Duodenal mucosa (tissue), 2 donors: Measurements from ENCODE around the gene EXOSC3.

Source experiments
- H3K27ac ChIP-seq: one replicate; pipeline ENCODE4 v1.7.0; 2013; ENCODE audit warnings: low read depth, low read length
- H3K27me3 ChIP-seq, 2 donors: one replicate each; pipeline ENCODE4 v1.7.0; 2013; ENCODE audit warnings: low read length in 2 of 2, control low read depth in 1 of 2; ENCODE audit not compliant: insufficient read depth in 2 of 2, control insufficient read depth in 1 of 2
- H3K36me3 ChIP-seq, 2 donors: one replicate each; pipeline ENCODE4 v1.7.0; 2013; ENCODE audit warnings: low read length in 2 of 2, control low read depth in 1 of 2; ENCODE audit not compliant: insufficient read depth in 2 of 2, control insufficient read depth in 1 of 2
- H3K4me1 ChIP-seq, 2 donors: one replicate each; pipeline ENCODE4 v1.7.0; 2013; ENCODE audit warnings: low read length in 2 of 2, control low read depth in 1 of 2; ENCODE audit not compliant: insufficient read depth in 2 of 2, control insufficient read depth in 1 of 2
- H3K4me3 ChIP-seq, 2 donors: one replicate each; pipeline ENCODE4 v1.7.0; 2013; ENCODE audit warnings: low read length in 2 of 2, low read depth in 1 of 2
- H3K9ac ChIP-seq, 2 donors: one replicate each; pipeline ENCODE4 v1.7.0; 2013; ENCODE audit warnings: low read length in 2 of 2, low read depth in 1 of 2
- H3K9me3 ChIP-seq, 2 donors: one replicate each; pipeline ENCODE4 v1.7.0; 2013; ENCODE audit warnings: low read length in 2 of 2, control low read depth in 1 of 2; ENCODE audit not compliant: control insufficient read depth in 1 of 2

EXOSC3 gene

DNA sequence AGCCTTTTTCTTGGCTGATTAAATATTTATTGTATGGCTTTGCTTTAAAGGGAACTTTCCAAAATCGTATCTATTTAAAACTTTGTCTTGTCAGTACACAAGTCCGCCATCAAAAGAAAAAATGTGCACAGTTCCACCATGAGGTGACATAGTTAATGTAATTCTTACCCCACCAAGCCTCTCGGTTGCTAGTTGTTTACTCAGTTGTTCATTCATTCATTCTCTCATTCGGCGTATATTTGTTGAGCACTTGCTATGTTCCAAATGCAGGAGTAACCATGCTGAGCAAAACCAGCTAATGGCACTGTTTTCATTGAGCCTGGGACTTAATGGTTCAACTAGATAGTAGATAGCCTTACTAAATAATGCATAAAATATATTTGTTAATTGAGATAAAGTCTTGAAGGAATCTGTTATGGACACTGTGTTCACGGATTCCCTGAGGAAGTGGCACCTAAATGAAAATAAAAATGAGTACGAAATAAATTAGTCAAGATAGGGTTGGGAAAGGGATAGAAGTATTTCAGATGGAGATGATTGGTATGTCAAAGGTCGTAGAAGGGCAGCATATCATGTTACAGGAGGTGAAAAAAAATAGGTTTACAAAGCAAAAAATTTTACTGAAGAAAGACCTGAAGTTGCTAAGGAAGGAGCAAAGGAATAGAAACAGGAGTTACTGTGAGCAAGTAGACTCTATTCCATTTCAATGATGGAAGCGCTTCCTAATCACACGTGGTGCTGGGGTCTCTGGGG lies 17.3 kb upstream of the EXOSC3 start:
- no peaks in the 10 kb centered on the region for H3K9me3 ChIP-seq
- H3K4me1 ChIP-seq: peaks cover 21 to 25% of the 10 kb centered on the region in 2 donors
- peak overlapping the region; percentile 82 to 96 for H3K9ac ChIP-seq
- H3K4me3 ChIP-seq: peak overlapping the region; percentile 93 to 99
- no peaks in the 10 kb centered on the region for H3K36me3 ChIP-seq
- H3K27ac ChIP-seq: no peak overlapping the region
- no peaks in the 10 kb centered on the region for H3K27me3 ChIP-seq

DNA sequence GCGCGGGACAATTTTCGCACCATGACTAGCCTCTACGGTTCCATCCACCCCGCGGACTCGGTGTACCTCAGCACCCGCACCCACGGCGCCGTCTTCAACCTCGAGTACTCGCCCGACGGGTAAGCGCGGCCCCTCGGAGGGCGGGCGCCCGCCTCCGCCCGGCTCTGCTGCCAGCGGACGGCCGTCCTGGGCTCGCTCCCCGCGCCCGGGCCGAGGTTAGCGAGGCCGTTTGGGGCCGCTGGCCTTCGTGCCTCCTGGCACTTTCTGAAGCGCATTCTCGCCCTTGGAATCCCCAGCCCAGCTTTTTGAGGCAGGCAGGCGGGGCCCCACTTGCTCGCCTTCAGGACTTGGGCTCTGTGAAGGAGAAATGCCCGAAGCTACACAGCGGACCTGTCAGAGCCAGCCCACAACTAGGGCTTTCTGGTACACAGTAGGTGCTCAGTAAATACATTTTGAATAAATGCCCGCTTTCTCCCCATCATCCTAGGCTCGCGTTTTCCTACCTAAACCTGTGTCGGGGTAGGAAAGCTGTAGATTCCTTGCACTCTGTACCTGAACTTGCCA lies 16.5 kb upstream of the EXOSC3 start:
- Histone ChIP-seq H3K27ac (peak overlapping the region; percentile 79), H3K9ac (peak overlapping the region; percentile 82 to 96), H3K4me3 (peak overlapping the region; percentile 93 to 99), H3K27me3 (no peaks in the 10 kb centered on the region), H3K9me3 (no peaks in the 10 kb centered on the region), H3K4me1 (peaks cover 21 to 25% of the 10 kb centered on the region in 2 donors), H3K36me3 (no peaks in the 10 kb centered on the region)

DNA sequence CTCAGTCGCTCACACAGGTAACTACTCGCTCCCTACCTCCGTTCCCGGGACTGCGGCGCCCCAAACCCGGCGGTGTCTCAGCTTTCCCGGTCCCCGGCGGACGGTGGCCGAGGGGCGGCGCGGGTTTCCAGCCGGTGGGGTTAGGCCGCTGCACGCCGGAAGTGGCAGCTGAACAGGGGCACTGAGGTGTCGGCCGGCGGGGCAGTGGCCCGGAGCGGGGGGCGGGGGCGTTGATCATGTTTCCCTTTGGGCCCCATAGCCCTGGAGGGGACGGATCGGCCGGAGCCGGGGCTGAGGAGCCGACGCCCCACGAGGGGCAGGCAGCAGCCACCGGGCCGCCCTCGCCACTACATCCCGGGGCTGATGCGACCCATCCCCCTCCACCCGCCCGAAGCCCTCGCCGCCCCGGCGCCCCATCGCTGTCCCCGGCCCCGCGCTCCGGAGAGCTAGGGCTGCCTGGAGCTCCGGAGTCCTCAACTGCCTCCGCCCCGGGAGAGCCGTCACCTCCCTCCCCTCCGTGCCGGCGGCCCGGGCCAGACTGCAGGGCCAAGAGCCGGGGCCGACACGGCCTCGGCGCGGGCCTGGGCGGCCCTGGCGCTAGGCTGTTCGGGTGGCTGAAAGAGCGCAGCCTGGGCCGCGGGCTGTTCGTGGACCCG lies 15.9 kb upstream of the EXOSC3 start, which contains the start of gene DCAF10:
Gene DCAF10, plus strand, starts transcription at position 167 of the 656 bp plus-strand sequence. Its CDS starts 70 bp downstream, at position 237.
- H3K9me3 ChIP-seq: no peaks in the 10 kb centered on the region

DNA sequence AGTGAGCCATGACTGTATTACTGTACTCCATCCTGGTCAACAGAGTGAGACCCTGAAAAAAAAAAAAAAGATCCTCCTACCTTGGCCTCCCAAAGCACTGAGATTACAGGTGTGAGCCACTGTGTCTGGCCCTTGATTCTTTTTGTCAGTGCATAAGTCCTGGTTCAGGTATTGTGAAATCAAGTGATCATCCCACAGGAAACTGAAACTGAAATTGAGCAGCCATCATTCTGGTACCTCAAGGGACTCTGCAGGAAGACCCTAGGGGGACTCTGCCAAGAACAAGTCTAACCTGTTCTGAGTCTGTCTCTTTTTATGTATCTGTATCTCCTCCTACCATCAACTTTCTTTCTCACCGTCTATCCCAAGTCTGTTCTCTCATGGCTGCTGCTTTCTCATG lies 13.8 kb upstream of the EXOSC3 start:
- Histone ChIP-seq H3K9ac (no peak overlapping the region), H3K4me3 (no peak overlapping the region), H3K27ac (no peak overlapping the region), H3K4me1 (peaks cover 21 to 25% of the 10 kb centered on the region in 2 donors), H3K27me3 (no peaks in the 10 kb centered on the region), H3K36me3 (no peaks in the 10 kb centered on the region), H3K9me3 (no peaks in the 10 kb centered on the region)

More for the DNA sequence above, 15.9 kb upstream of the EXOSC3 start, which contains the start of gene DCAF10:
- Histone ChIP-seq H3K9ac (peak within 1 kb of the TSS; percentile 82 to 96), H3K4me3 (peak within 1 kb of the TSS; percentile 93 to 99), H3K27ac (peak within 1 kb of the TSS; percentile 79), H3K4me1 (peaks cover 21 to 25% of the 10 kb centered on the region in 2 donors), H3K27me3 (no peaks in the 10 kb centered on the region), H3K36me3 (no peaks in the 10 kb centered on the region)

DNA sequence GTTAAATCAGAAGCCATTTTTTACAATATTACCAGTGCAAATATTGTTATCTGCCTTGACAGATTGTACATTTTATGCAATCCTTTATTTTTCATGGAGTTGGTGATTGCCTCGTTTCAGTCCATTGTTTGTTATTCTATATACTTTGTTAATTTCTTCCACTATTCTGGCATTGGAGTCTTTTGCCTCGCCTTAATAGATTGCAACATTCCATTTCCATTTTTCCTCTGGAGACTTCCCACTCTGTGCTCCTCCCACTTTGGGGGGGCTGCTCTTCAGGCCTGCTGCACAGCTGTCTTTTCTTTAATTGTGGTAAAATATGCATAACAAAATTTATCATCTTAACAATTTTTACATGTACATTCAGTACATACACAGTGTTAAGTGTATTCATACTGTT lies 11.4 kb upstream of the EXOSC3 start:
- Histone ChIP-seq H3K9ac (no peak overlapping the region), H3K4me3 (no peak overlapping the region), H3K27me3 (no peaks in the 10 kb centered on the region), H3K9me3 (no peaks in the 10 kb centered on the region), H3K36me3 (no peaks in the 10 kb centered on the region), H3K27ac (no peak overlapping the region), H3K4me1 (peaks cover 5% of the 10 kb centered on the region in 2 donors)

DNA sequence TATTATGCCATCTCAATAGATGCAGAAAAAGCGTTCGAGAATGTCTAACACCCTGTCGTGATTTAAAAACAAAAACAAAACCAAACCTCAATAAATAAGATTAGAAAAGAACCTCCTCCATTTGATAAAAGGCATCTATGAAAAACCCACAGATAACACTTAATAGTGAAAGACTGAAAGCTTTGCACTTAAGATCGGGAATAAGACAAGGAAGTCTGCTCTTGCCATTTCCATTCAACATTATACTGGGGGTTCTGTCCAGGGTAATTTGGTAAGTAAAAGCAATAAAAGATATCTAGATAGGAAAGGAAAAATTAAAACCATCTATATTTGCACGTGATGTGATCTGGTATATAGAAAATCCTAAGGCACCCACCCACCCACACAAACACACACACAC lies 7.3 kb upstream of the EXOSC3 start:
- Histone ChIP-seq H3K27me3 (no peaks in the 10 kb centered on the region), H3K9me3 (no peaks in the 10 kb centered on the region), H3K4me3 (no peak overlapping the region)

DNA sequence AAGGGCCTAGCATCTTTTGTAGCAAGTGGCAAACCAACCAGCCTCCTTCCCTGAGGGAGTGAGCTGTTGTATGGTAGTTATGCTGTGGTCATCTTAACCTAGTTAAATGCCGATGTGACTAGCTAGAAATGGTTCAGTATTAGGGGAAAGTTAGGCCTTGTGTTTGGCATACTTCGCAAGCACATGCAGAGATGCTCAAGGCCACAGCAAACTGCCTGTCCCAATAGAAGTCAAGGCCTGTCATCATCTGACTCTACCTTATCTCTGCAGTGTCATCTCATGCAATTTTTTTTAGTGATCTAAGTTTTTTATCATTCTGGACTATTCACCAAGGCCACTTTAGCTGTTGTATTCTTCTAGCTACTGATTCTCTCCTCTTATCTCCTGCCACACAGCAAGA lies 5.2 kb upstream of the EXOSC3 start:
- H3K9ac ChIP-seq: no peak overlapping the region
- H3K27me3 ChIP-seq: no peaks in the 10 kb centered on the region
- H3K36me3 ChIP-seq: no peaks in the 10 kb centered on the region
- no peaks in the 10 kb centered on the region for H3K9me3 ChIP-seq
- no peaks in the 10 kb centered on the region for H3K4me1 ChIP-seq
- H3K27ac ChIP-seq: no peak overlapping the region
- no peak overlapping the region for H3K4me3 ChIP-seq

More for the DNA sequence above, 7.3 kb upstream of the EXOSC3 start:
- Histone ChIP-seq H3K27ac (no peak overlapping the region), H3K9ac (no peak overlapping the region), H3K4me1 (no peaks in the 10 kb centered on the region), H3K36me3 (no peaks in the 10 kb centered on the region)

DNA sequence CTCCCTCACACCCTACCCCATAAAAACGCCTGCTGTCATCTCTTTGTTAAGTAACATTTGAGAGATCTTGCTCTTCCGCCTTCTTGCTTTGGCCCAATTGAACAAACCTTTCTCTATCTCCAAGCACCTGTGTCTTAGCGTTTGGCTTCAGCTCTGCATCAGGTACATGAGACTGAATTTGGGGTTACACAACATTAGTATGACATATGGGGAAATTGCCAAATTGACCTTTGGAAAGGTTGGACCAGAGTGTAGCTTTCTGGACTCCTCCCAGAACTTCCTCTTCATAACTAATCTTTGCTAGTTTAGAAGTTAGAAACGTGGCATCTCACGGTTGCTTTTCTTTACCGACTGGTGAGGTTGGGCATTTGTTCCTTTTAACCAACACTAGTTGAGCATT lies 3.5 kb upstream of the EXOSC3 start:
- Histone ChIP-seq H3K27ac (no peak overlapping the region), H3K4me3 (no peak overlapping the region), H3K4me1 (peaks cover 9% of the 10 kb centered on the region in 2 donors), H3K9ac (no peak overlapping the region), H3K9me3 (no peaks in the 10 kb centered on the region), H3K27me3 (no peaks in the 10 kb centered on the region), H3K36me3 (peaks cover 0 to 1% of the 10 kb centered on the region in 2 donors)

DNA sequence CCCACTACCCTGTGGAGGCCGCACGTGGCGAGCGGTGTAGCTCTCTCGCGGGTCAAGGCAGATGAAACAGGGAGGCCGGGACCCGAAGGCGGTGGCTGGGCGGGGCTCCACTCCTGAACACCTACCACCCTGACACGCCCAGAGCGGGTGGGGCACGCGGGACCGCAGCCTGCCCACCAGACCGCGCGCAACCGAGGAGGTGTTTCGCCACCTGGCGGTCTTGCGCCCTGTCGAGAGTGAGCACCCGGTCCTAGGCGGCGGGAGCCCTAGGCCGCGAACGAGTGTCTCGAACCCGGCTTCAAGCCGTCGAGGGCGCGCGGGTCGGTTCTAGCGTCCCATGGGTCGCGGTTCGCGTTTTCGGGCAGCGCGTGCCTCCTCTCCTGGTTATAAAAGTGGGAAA lies 2.2 kb upstream of the EXOSC3 start:
- H3K27me3 ChIP-seq: no peaks in the 10 kb centered on the region
- H3K36me3 ChIP-seq: peaks cover 0 to 14% of the 10 kb centered on the region in 2 donors

DNA sequence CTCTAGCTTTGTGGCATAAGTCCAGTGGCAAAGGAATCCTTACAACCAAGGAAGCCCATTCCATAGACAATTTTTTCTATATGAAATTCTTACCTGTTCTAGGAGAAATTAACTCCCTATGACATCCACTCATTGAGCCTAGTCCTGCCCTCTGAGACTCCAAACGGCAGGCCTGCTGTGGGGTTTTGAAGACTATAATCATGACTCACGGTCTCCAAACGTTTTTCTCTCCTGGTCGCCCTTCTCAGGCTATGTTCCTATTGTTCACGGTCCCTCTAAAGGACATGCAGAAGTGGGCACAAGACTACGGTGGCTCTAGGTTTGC lies 611 bp downstream of the EXOSC3 start:
- Histone ChIP-seq H3K27me3 (no peaks in the 10 kb centered on the region), H3K4me3 (peak overlapping the region; percentile 92 to 97), H3K4me1 (peaks cover 9 to 15% of the 10 kb centered on the region in 2 donors), H3K27ac (no peak overlapping the region), H3K9me3 (no peaks in the 10 kb centered on the region), H3K9ac (peak overlapping the region; percentile 69 to 80), H3K36me3 (peaks cover 5 to 37% of the 10 kb centered on the region in 2 donors)

More for the DNA sequence above, 2.2 kb upstream of the EXOSC3 start:
- Histone ChIP-seq H3K4me1 (peaks cover 9 to 15% of the 10 kb centered on the region in 2 donors), H3K9ac (no peak overlapping the region), H3K4me3 (no peak overlapping the region), H3K27ac (no peak overlapping the region), H3K9me3 (no peaks in the 10 kb centered on the region)
